Fibroblast of villous mesenchyme (primary cell): ENCODE data around the gene VPS18. TPM values are rescaled to one million over a fixed set of nuclear protein-coding genes. Genes with fewer than 3 reads are reported as not detected.

Source experiments
- DNase-seq: peaks from one replicate; pipeline ENCODE4 v3.0.0-alpha.2; 2010; ENCODE audit warnings: low read depth
- H3K4me3 ChIP-seq: 2 replicates; pipeline ENCODE4 v1.5.1; 2011; ENCODE audit warnings: low read depth, mild to moderate bottlenecking, low read length
- total RNA-seq: library from RNA; depleted of rRNA; stranded (reverse); fragments of >200 nt; gene quantifications from 2 replicates; pipeline ENCODE4 v1.2.3, GENCODE V29; 2012
- TF ChIP-seq, protein P1 (sequence below): IDR thresholded peaks from 2 replicates; pipeline ENCODE4 v1.5.1; 2012; ENCODE audit warnings: low read depth, mild to moderate bottlenecking, low read length; ENCODE audit not compliant: insufficient read depth

Gene VPS18
- total RNA-seq, 1 donor: 48.8 TPM

DNA sequence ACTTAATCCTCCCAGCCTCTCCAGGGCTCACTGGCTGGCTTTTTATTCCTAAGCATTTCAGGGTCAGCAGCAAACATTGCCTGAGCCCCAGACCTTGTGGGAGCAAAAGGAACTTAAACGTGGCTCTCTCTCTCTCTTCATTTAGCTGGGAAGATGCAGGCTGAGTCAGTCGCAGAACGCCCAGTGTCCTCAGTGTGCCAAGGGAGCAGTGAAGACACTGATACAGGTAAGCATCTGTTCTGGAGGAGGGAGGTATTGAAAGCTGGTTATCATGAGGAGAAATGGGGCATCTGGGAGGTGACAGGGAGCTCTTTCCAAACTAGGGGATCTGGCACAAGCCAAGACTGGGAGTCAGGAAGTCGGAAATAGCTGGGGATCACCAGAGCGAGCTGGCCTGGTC is 24.6 kb upstream of the VPS18 start:
- TF ChIP-seq, protein P1, sequence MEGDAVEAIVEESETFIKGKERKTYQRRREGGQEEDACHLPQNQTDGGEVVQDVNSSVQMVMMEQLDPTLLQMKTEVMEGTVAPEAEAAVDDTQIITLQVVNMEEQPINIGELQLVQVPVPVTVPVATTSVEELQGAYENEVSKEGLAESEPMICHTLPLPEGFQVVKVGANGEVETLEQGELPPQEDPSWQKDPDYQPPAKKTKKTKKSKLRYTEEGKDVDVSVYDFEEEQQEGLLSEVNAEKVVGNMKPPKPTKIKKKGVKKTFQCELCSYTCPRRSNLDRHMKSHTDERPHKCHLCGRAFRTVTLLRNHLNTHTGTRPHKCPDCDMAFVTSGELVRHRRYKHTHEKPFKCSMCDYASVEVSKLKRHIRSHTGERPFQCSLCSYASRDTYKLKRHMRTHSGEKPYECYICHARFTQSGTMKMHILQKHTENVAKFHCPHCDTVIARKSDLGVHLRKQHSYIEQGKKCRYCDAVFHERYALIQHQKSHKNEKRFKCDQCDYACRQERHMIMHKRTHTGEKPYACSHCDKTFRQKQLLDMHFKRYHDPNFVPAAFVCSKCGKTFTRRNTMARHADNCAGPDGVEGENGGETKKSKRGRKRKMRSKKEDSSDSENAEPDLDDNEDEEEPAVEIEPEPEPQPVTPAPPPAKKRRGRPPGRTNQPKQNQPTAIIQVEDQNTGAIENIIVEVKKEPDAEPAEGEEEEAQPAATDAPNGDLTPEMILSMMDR: no peak
- H3K4me3 ChIP-seq: no peak overlapping the region
- DNase-seq: no peak

DNA sequence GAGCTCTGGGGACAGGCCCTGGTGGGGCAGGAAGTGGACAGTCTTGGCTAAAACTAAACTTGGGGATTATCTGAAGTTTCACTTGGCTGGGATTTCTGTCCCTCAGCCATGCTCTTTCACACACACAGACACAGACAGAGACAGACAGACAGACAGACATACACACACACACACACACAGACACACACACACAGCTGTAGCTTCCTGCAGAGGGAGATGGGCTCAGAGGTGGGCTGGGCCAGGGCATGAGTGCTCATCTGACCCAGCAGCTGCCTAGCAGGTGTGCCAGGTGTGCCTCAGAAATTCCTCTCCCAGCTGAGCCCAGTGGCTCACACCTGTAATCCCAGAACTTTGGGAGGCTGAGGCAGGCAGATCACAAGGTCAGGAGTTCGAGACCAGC is 23.5 kb upstream of the VPS18 start:
- DNase-seq: no peak
- TF ChIP-seq, protein P1: no peak

DNA sequence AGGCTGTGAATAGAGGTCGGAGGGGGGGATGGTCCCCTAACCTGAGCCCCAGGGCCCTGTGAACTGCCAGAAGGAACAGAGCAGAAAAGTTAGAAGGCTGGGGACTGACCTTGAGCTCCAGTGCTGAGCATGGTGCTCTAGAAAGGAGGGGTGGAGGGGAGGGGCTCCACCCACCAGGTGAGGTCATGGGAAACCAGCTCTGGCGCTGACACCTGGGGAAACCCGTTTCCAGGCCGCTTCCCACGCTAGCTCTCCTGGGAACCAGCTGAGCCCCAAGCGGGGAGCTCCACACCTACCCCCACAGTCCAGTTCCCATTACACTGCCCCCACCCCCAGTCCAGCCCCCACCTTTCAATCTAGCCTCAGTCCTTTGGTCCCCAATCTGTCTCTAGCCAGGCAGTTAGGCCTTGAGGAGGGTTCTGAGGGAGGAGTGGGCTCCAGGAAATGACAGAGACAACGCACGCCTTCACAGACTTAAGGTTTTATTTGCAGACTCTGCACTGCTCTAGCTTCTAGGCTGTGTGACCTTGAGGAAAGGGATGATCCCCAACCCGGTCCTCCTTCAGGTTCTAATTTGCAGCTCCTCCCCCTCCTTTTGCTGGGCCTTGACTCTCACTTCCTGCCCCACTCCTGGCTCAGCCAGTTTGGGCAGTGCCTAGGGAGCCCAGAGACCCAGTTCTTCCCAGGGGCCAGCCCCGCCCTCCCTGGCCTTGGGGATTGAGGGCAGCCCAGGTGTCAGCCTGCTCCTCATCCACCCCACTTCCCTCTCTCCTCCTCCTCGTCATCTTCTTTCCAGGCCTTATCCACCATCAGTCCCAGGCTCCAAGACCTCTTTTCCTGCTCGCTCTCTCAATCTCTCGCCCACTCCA is 22.3 kb upstream of the VPS18 start:
- DNase-seq: no peak
- TF ChIP-seq, protein P1: no peak
- H3K4me3 ChIP-seq: no peak overlapping the region

More for the DNA sequence above, 23.5 kb upstream of the VPS18 start:
- H3K4me3 ChIP-seq: no peak overlapping the region

DNA sequence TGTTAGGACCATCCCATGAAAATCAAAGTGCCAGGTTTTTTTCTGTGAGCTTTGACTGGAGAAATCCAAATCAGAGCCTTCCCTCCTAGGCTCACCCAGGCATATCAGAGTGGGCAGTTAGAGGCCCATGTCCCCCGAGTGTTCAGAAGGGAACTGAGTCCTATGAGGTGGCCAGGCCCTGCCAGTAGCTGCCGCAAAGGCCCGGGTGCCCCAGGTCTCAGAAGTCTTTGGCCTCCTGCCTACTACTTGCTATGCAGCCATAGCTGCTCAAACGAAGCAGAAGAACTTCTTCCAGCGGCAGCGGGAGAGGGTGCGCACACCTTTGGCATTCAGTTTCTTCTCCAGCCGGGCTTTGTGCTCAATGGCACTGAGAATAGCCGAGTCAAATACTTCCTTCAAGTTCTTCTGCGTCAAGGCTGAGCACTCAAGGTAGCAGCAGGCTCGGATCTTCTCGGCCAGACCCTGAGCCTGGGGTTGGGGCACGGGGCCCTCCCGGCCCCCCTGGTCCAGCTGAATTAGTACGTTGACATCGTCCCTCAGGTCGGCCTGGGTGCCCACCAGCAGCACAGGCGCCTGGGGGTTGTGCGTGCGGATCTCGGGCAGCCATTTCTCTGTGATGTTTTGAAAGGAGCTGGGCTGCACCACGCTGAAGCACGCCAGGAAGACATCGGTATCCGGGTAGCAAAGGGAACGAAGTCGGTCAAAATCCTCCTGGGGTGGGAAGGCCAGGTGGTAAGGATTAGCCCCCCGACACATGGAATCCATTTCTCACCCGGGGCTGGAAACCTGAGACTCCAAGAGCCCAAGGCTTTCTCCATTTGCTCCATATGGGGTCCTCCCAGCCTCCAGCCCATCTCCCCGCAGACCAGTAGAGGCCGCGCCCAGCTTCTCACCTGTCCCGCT is 21.2 kb upstream of the VPS18 start:
- H3K4me3 ChIP-seq: peak overlapping the region; percentile 55
- TF ChIP-seq, protein P1: no peak
- DNase-seq: no peak

DNA sequence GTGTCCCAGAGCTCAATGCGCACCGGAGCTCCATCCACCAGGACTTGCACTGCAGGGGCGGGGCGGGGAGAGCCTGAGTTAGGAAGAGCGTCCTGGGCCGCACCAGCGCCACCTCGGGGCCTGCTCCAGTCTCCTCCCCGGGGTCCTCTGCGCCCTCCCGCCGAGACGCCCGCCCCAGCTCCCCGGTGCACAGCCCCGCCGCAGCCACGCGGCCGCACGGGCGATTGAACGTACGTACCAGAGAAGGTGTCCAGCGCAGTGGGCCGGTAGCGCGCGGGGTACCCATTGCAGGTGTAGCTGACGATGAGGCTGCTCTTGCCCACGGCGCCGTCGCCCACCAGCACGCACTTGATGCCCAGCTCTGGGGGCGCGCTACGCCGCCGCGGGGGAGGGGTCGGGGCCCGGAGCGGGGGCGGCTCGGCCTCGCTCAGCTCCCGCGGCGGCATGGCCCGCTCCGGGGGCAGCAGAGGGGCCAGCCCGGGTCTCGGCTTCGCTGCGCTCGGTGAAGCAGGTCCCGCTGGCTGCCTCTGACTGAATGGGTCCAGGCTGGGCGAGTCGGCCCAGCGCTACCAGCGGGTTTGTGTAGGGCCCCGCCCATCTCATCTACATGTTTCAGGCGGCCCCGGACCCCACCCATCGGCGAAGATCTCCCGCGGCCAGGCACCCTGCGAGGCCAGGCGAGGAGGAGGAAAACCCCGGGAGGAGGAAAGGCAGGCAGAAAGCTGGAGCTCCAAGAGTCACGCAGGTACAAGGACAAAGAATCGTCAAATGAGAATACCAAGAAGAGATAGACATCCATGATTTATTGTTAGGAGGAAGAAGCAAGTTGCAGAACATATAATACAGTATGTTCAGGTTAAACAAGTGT is 20.3 kb upstream of the VPS18 start, which contains the start of gene RHOV:
Gene RHOV (minus strand): TSS at position 541 of the 868 bp plus-strand sequence. CDS start 95 bp downstream, at position 446.
- TF ChIP-seq, protein P1: peak; percentile 41
- H3K4me3 ChIP-seq: peak within 1 kb of the TSS; percentile 55
- DNase-seq: peak; percentile 38
